K562 (cell line): ENCODE results near the gene PTTG1IP. TPM values are rescaled to one million over a fixed set of nuclear protein-coding genes. Genes with fewer than 3 reads are reported as not detected.

Experiments used
- NFATC3 ChIP-seq: fragments of 450-650 bp; IDR thresholded peaks from 2 replicates; pipeline ENCODE4 v1.6.1; 2017; ENCODE audit warnings: mild to moderate bottlenecking
- TAF9B ChIP-seq: fragments of 450-650 bp; IDR thresholded peaks from 2 replicates; pipeline ENCODE4 v1.6.1; 2018; ENCODE audit warnings: mild to moderate bottlenecking; ENCODE audit not compliant: partially characterized antibody
- USF1 ChIP-seq: sonication (generic); formaldehyde crosslinking; IDR thresholded peaks from 2 replicates; pipeline ENCODE4 v1.9.0; 2022; ENCODE audit warnings: mild to moderate bottlenecking, missing genetic modification reagents
- ZNF140 ChIP-seq: fragments of 250-450 bp; sonication (Bioruptor Pico); IDR thresholded peaks from 2 replicates; pipeline ENCODE4 v1.8.0; 2021; ENCODE audit warnings: moderate library complexity, mild to moderate bottlenecking, inconsistent platforms
- ZNF79 ChIP-seq: fragments of 250-450 bp; sonication (Bioruptor Pico); IDR thresholded peaks from 2 replicates; pipeline ENCODE4 v1.4.0; 2020; ENCODE audit warnings: low read depth, mild to moderate bottlenecking, moderate library complexity
- polyA plus RNA-seq, 8 experiments: library from polyadenylated mRNA; depleted of rRNA in 4 of 8; stranded (reverse) in 5 of 8; unstranded in 3 of 8; fragments of >200 nt; fragmentation: Nextera tagmentation in 2 of 8; fragmentation: Illumina TruSeq in 1 of 8; extraction: Ambion mirVana in 2 of 8; extraction: Trizol in 1 of 8; gene quantifications; 2 replicates each; pipeline versions ENCODE4 v1.2.1 to v1.2.3, GENCODE V29; 2011 to 2014; ENCODE audit warnings: inconsistent platforms in 1 of 8, missing spikeins in 1 of 8
- total RNA-seq, 7 experiments: library from RNA; depleted of rRNA in 6 of 7; stranded (reverse); fragments of >200 nt in 6 of 7; fragmentation: Illumina TruSeq in 2 of 7; extraction: Trizol in 2 of 7; gene quantifications; 2 replicates each; pipeline versions ENCODE4 v1.2.1 to v1.2.3, GENCODE V29; 2011 to 2021; ENCODE audit warnings: low replicate concordance in 1 of 7
- TF ChIP-seq, protein P1 (sequence below): fragments of 250-450 bp; sonication (Bioruptor Pico); IDR thresholded peaks from 2 replicates; pipeline ENCODE4 v1.5.0; 2020; ENCODE audit warnings: mild to moderate bottlenecking
- TF ChIP-seq, protein P2 (sequence below): fragments of 250-450 bp; sonication (Bioruptor Pico); IDR thresholded peaks from 2 replicates; pipeline ENCODE4 v1.5.0; 2021; ENCODE audit warnings: mild to moderate bottlenecking, moderate library complexity

Gene PTTG1IP
- total and polyA plus RNA-seq, 9 of the 15 experiments (the other 6 are each of a cell fraction or from before 2014, with no cell fraction given): 5.0 to 99.3 (median 82.4) TPM

GRCh38 chr21:44885615-44886014, 12.1 kb upstream of the PTTG1IP start (continued):
- TF ChIP-seq USF1 (CRISPR knock-in tag): no peak
- TF ChIP-seq, protein P1, sequence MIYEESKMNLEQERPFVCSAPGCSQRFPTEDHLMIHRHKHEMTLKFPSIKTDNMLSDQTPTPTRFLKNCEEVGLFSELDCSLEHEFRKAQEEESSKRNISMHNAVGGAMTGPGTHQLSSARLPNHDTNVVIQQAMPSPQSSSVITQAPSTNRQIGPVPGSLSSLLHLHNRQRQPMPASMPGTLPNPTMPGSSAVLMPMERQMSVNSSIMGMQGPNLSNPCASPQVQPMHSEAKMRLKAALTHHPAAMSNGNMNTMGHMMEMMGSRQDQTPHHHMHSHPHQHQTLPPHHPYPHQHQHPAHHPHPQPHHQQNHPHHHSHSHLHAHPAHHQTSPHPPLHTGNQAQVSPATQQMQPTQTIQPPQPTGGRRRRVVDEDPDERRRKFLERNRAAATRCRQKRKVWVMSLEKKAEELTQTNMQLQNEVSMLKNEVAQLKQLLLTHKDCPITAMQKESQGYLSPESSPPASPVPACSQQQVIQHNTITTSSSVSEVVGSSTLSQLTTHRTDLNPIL (CRISPR knock-in tag): no peak
- no peak for TF ChIP-seq NFATC3
- TF ChIP-seq, protein P2, sequence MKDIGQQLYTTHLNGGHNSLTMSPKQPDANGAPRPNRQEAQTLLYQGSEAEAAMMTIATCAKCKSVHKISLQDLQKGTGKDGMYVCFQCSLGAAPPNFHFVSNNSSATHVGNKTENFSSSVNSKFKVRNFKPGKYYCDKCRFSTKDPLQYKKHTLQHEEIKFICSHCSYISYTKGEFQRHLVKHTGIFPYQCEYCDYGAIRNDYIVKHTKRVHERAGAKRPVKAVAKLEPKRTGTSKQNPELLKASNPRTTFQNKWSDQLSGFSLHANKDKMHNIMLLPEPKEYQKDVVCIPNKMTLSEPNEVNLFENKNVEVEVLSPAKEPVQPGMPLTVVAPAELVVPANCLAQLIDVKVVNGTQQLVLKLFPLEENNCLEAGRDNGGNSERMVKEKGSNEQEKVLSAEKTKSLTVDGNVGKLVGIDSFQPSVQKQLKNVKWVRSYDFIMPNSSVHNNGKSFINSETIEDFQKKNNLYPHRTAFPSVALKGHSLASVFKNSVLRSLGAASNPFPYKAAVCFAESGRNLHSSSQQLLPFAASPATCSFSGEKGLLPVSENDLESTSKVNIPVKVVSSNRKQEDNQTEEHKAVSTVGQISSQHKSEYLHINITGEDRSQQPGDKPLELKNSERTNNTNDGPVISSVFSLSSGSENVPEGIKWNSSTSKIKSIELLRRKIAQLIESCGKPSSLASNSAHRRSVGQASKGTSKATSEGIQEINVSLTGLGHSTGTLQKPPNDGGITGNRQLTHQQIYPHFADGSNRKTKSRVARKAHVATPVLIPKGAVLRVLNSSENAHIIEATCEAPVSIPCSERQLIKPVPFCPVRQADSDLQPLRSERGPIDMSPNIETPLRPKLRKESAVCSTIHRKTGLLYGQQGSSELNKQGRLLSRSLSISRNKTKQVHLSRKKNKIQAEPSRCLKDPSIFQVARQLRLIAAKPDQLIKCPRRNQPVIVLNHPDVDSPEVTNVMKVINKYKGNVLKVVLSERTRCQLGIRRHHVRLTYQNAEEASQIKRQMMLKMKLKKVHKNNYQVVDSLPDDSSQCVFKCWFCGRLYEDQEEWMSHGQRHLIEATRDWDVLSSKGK (CRISPR knock-in tag): no peak
- no peak for TF ChIP-seq ZNF140 (CRISPR knock-in tag)
- no peak for TF ChIP-seq TAF9B
- TF ChIP-seq ZNF79: no peak
